ENCODE measurements around the gene HRH3.

The HRH3 gene

GRCh38 chr20:62237801-62238568, 17.9 kb upstream of the HRH3 start, which contains the start of gene OSBPL2 (continued):
- TF ChIP-seq, protein P1, sequence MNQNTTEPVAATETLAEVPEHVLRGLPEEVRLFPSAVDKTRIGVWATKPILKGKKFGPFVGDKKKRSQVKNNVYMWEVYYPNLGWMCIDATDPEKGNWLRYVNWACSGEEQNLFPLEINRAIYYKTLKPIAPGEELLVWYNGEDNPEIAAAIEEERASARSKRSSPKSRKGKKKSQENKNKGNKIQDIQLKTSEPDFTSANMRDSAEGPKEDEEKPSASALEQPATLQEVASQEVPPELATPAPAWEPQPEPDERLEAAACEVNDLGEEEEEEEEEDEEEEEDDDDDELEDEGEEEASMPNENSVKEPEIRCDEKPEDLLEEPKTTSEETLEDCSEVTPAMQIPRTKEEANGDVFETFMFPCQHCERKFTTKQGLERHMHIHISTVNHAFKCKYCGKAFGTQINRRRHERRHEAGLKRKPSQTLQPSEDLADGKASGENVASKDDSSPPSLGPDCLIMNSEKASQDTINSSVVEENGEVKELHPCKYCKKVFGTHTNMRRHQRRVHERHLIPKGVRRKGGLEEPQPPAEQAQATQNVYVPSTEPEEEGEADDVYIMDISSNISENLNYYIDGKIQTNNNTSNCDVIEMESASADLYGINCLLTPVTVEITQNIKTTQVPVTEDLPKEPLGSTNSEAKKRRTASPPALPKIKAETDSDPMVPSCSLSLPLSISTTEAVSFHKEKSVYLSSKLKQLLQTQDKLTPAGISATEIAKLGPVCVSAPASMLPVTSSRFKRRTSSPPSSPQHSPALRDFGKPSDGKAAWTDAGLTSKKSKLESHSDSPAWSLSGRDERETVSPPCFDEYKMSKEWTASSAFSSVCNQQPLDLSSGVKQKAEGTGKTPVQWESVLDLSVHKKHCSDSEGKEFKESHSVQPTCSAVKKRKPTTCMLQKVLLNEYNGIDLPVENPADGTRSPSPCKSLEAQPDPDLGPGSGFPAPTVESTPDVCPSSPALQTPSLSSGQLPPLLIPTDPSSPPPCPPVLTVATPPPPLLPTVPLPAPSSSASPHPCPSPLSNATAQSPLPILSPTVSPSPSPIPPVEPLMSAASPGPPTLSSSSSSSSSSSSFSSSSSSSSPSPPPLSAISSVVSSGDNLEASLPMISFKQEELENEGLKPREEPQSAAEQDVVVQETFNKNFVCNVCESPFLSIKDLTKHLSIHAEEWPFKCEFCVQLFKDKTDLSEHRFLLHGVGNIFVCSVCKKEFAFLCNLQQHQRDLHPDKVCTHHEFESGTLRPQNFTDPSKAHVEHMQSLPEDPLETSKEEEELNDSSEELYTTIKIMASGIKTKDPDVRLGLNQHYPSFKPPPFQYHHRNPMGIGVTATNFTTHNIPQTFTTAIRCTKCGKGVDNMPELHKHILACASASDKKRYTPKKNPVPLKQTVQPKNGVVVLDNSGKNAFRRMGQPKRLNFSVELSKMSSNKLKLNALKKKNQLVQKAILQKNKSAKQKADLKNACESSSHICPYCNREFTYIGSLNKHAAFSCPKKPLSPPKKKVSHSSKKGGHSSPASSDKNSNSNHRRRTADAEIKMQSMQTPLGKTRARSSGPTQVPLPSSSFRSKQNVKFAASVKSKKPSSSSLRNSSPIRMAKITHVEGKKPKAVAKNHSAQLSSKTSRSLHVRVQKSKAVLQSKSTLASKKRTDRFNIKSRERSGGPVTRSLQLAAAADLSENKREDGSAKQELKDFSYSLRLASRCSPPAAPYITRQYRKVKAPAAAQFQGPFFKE (tag by site-specific recombination; IDR thresholded peaks at IDR 0.05; ENCODE audit: borderline replicate concordance), result no peak
- TF ChIP-seq ZSCAN23 (tag by site-specific recombination; IDR thresholded peaks at IDR 0.05), result no peak
- no peak for TF ChIP-seq ZNF664 (tag by site-specific recombination; IDR thresholded peaks at IDR 0.05)
- no peak for TF ChIP-seq BCL6B (tag by site-specific recombination; IDR thresholded peaks at IDR 0.05)
- TF ChIP-seq, protein P2, sequence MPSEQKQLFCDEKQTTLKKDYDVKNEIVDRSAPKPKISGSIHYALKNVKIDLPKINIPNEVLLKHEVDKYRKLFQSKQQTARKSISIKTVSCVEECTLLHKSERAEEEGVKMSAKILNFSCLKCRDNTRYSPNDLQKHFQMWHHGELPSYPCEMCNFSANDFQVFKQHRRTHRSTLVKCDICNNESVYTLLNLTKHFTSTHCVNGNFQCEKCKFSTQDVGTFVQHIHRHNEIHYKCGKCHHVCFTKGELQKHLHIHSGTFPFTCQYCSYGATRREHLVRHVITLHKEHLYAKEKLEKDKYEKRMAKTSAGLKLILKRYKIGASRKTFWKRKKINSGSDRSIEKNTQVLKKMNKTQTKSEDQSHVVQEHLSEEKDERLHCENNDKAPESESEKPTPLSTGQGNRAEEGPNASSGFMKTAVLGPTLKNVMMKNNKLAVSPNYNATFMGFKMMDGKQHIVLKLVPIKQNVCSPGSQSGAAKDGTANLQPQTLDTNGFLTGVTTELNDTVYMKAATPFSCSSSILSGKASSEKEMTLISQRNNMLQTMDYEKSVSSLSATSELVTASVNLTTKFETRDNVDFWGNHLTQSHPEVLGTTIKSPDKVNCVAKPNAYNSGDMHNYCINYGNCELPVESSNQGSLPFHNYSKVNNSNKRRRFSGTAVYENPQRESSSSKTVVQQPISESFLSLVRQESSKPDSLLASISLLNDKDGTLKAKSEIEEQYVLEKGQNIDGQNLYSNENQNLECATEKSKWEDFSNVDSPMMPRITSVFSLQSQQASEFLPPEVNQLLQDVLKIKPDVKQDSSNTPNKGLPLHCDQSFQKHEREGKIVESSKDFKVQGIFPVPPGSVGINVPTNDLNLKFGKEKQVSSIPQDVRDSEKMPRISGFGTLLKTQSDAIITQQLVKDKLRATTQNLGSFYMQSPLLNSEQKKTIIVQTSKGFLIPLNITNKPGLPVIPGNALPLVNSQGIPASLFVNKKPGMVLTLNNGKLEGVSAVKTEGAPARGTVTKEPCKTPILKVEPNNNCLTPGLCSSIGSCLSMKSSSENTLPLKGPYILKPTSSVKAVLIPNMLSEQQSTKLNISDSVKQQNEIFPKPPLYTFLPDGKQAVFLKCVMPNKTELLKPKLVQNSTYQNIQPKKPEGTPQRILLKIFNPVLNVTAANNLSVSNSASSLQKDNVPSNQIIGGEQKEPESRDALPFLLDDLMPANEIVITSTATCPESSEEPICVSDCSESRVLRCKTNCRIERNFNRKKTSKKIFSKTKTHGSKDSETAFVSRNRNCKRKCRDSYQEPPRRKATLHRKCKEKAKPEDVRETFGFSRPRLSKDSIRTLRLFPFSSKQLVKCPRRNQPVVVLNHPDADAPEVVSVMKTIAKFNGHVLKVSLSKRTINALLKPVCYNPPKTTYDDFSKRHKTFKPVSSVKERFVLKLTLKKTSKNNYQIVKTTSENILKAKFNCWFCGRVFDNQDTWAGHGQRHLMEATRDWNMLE (tag by site-specific recombination; conservative IDR thresholded peaks at IDR 0.05; ENCODE audit: low read depth), result no peak
- no peak for TF ChIP-seq ZNF600 (tag by site-specific recombination; IDR thresholded peaks at IDR 0.05)
- TF ChIP-seq, protein P3, sequence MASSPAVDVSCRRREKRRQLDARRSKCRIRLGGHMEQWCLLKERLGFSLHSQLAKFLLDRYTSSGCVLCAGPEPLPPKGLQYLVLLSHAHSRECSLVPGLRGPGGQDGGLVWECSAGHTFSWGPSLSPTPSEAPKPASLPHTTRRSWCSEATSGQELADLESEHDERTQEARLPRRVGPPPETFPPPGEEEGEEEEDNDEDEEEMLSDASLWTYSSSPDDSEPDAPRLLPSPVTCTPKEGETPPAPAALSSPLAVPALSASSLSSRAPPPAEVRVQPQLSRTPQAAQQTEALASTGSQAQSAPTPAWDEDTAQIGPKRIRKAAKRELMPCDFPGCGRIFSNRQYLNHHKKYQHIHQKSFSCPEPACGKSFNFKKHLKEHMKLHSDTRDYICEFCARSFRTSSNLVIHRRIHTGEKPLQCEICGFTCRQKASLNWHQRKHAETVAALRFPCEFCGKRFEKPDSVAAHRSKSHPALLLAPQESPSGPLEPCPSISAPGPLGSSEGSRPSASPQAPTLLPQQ (tag by site-specific recombination; IDR thresholded peaks at IDR 0.05), result no peak
- TF ChIP-seq KLF16 (tag by site-specific recombination; IDR thresholded peaks at IDR 0.05), result peak; percentile 92
- TF ChIP-seq ZBTB8A (tag by site-specific recombination; IDR thresholded peaks at IDR 0.05), result no peak
- no peak for TF ChIP-seq ZNF623 (tag by site-specific recombination; IDR thresholded peaks at IDR 0.05)
- TF ChIP-seq, protein P4, sequence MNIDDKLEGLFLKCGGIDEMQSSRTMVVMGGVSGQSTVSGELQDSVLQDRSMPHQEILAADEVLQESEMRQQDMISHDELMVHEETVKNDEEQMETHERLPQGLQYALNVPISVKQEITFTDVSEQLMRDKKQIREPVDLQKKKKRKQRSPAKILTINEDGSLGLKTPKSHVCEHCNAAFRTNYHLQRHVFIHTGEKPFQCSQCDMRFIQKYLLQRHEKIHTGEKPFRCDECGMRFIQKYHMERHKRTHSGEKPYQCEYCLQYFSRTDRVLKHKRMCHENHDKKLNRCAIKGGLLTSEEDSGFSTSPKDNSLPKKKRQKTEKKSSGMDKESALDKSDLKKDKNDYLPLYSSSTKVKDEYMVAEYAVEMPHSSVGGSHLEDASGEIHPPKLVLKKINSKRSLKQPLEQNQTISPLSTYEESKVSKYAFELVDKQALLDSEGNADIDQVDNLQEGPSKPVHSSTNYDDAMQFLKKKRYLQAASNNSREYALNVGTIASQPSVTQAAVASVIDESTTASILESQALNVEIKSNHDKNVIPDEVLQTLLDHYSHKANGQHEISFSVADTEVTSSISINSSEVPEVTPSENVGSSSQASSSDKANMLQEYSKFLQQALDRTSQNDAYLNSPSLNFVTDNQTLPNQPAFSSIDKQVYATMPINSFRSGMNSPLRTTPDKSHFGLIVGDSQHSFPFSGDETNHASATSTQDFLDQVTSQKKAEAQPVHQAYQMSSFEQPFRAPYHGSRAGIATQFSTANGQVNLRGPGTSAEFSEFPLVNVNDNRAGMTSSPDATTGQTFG (tag by site-specific recombination; IDR thresholded peaks at IDR 0.05; ENCODE audit: borderline replicate concordance), result no peak
- no peak for TF ChIP-seq ZNF654 (tag by site-specific recombination; IDR thresholded peaks at IDR 0.05; ENCODE audit: low read depth)
- peak; percentile 91 for TF ChIP-seq ZXDB (tag by site-specific recombination; IDR thresholded peaks at IDR 0.05)
- TF ChIP-seq ZNF791 (tag by site-specific recombination; IDR thresholded peaks at IDR 0.05), result no peak
- TF ChIP-seq KLF9 (tag by site-specific recombination; IDR thresholded peaks at IDR 0.05; ENCODE audit: low read depth), result peak; percentile 96
- no peak for TF ChIP-seq ZNF610 (tag by site-specific recombination; IDR thresholded peaks at IDR 0.05; ENCODE audit: borderline replicate concordance)
- no peak for TF ChIP-seq ZNF670 (tag by site-specific recombination; IDR thresholded peaks at IDR 0.05; ENCODE audit: low read depth)
- TF ChIP-seq ZFHX2 (tag by site-specific recombination; conservative IDR thresholded peaks at IDR 0.05), result peak; percentile 97
- TF ChIP-seq, protein P5, sequence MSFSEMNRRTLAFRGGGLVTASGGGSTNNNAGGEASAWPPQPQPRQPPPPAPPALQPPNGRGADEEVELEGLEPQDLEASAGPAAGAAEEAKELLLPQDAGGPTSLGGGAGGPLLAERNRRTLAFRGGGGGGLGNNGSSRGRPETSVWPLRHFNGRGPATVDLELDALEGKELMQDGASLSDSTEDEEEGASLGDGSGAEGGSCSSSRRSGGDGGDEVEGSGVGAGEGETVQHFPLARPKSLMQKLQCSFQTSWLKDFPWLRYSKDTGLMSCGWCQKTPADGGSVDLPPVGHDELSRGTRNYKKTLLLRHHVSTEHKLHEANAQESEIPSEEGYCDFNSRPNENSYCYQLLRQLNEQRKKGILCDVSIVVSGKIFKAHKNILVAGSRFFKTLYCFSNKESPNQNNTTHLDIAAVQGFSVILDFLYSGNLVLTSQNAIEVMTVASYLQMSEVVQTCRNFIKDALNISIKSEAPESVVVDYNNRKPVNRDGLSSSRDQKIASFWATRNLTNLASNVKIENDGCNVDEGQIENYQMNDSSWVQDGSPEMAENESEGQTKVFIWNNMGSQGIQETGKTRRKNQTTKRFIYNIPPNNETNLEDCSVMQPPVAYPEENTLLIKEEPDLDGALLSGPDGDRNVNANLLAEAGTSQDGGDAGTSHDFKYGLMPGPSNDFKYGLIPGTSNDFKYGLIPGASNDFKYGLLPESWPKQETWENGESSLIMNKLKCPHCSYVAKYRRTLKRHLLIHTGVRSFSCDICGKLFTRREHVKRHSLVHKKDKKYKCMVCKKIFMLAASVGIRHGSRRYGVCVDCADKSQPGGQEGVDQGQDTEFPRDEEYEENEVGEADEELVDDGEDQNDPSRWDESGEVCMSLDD (tag by site-specific recombination; IDR thresholded peaks at IDR 0.05), result peak; percentile 22; the same call in 1 of the 2 replicates

Data from HEK293 (cell line).